Skeletal muscle tissue (tissue), 4 donors: ENCODE measurements around the gene SEMA5A. TPM values are rescaled to one million over a fixed set of nuclear protein-coding genes. Genes with fewer than 3 reads are reported as not detected.

ENCODE experiments used
- H3K27ac ChIP-seq: one replicate; pipeline ENCODE4 v1.7.0; 2013; ENCODE audit warnings: mild to moderate bottlenecking, low read depth, low read length, inconsistent platforms
- H3K27me3 ChIP-seq, 3 donors: one replicate each; pipeline ENCODE4 v1.7.0; 2013; ENCODE audit warnings: low read length in 3 of 3; ENCODE audit not compliant: control insufficient read depth in 3 of 3, insufficient read depth in 3 of 3
- H3K36me3 ChIP-seq, 3 donors: one replicate each; pipeline ENCODE4 v1.7.0; 2013; ENCODE audit warnings: low read length in 3 of 3; ENCODE audit not compliant: control insufficient read depth in 3 of 3, insufficient read depth in 3 of 3
- H3K4me1 ChIP-seq, 3 donors: one replicate each; pipeline ENCODE4 v1.7.0; 2013; ENCODE audit warnings: low read length in 3 of 3, mild to moderate bottlenecking in 3 of 3; ENCODE audit not compliant: control insufficient read depth in 3 of 3, insufficient read depth in 3 of 3
- H3K4me3 ChIP-seq, 3 donors: one replicate each; pipeline ENCODE4 v1.7.0; 2013; ENCODE audit warnings: low read length in 3 of 3
- H3K9ac ChIP-seq, 3 donors: one replicate each; pipeline ENCODE4 v1.7.0; 2013; ENCODE audit warnings: low read length in 3 of 3, mild to moderate bottlenecking in 3 of 3, moderate library complexity in 2 of 3, low read depth in 1 of 3
- H3K9me3 ChIP-seq, 3 donors: one replicate each; pipeline ENCODE4 v1.7.0; 2013; ENCODE audit warnings: low read length in 3 of 3; ENCODE audit not compliant: control insufficient read depth in 3 of 3
- total RNA-seq: library from RNA; depleted of rRNA; stranded (reverse); fragments of >200 nt; gene quantifications from one replicate; pipeline ENCODE4 v1.2.3, GENCODE V29; 2014
- donor health status: Osteomylitis.

SEMA5A gene
- total RNA-seq, 1 donor from 2014 or later = 25.1 TPM

DNA sequence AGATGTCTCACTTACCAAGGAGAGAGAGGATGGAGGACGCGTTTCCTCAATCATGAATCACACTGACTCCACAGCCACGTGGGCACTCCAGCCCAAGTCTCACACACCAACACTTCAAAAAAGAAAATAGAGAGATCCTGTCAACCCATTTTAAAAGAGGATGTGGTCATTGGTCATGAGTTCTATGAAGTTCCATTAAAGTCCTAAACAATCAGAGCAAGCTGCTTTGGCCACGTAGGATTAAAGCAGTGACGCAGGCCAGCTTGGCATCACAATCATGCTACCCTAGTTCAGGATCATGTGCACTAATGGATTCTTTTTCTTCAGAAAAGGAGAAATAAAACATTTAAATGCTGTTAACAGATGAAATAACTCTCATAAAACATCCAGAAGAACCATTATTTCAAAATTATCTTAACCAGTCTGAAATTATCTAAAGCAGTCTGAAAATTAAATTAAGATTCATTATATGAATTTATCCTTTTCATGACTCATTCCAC is 108.1 kb downstream of the SEMA5A start:
- H3K27me3 ChIP-seq = no peaks in the 10 kb centered on the region
- no peak overlapping the region for H3K27ac ChIP-seq
- no peak overlapping the region for H3K4me3 ChIP-seq
- H3K36me3 ChIP-seq = no peaks in the 10 kb centered on the region
- no peaks in the 10 kb centered on the region for H3K4me1 ChIP-seq
- no peak overlapping the region for H3K9ac ChIP-seq
- no peaks in the 10 kb centered on the region for H3K9me3 ChIP-seq

DNA sequence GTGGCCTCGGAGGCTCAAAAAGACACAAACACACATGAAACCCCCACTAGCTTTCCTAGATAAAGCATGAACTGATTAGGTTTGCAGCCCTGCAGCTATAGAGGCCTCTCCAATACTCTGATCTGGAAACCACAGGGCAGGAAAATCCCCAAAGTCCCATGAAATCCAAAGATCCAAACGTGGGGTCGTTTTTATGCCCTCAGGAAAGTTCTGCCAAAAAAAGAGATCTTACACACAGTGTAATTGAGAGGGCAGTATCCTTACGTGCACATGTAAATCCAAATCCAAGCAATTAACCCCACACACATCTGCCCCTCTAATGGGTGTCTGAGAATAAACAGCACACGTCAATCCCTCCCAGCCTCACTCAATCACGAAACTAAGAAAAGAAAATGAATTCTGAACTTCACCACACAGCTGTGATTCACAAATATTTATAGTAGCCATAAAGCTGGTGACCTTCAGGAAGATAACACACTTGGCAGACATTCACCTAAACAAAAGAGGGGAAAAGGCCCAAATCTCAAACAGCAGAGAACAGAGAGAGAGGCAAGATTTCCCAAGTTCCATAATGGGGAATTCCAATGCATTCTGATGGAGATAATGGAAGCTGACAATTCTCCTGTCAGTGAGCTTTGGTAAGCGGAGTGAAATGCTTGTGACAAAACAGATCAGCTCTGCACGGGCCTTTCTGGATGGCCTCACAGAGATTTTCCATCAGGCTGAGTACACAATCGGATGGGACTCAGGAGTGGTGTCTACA is 114.2 kb downstream of the SEMA5A start:
- Histone ChIP-seq H3K27me3 (no peaks in the 10 kb centered on the region), H3K27ac (peak overlapping the region; percentile 14), H3K9ac (no peak overlapping the region), H3K36me3 (no peaks in the 10 kb centered on the region), H3K9me3 (no peaks in the 10 kb centered on the region), H3K4me1 (no peaks in the 10 kb centered on the region), H3K4me3 (no peak overlapping the region)

DNA sequence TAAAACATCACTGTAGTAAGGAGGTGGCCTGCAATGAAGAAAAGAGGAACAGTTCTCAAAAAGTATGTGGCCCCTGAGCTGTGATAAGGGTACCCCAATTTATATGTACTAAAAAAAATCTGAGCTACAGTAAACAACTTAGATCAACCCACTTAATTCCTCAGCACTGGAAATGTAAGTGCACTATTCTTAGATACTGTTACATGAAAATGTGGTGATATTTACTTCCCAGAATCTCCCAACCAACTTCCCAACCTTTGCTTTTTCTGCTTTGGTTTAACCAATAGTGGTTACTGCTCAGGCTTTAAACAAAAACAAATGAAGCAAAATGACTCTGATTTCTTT is 114.8 kb downstream of the SEMA5A start:
- Histone ChIP-seq H3K9me3 (no peaks in the 10 kb centered on the region), H3K36me3 (no peaks in the 10 kb centered on the region), H3K27me3 (no peaks in the 10 kb centered on the region), H3K4me3 (no peak overlapping the region), H3K9ac (no peak overlapping the region), H3K4me1 (no peaks in the 10 kb centered on the region), H3K27ac (peak overlapping the region; percentile 14)

DNA sequence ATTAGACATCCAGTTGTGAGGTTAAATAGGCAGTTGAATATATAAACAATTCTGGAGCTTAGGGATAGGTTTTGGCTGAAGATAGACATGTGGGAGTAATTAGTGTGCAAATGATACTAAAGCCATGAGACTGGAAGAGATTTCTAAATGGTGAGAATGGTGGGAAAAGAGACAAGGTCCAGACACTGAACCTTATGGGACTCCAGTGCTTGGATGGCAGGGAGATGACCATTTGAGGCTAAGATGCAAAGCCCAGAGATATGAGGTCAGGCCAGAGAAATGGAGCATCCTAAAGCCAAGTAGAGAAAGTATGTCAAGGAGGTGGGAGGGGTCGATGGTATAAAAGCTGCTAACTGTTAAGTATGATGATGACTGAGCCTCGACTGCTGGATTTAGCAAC is 115.6 kb downstream of the SEMA5A start:
- H3K4me3 ChIP-seq = no peak overlapping the region
- H3K27me3 ChIP-seq = no peaks in the 10 kb centered on the region
- H3K9ac ChIP-seq = no peak overlapping the region
- no peak overlapping the region for H3K27ac ChIP-seq
- H3K9me3 ChIP-seq = no peaks in the 10 kb centered on the region
- no peaks in the 10 kb centered on the region for H3K4me1 ChIP-seq
- no peaks in the 10 kb centered on the region for H3K36me3 ChIP-seq

DNA sequence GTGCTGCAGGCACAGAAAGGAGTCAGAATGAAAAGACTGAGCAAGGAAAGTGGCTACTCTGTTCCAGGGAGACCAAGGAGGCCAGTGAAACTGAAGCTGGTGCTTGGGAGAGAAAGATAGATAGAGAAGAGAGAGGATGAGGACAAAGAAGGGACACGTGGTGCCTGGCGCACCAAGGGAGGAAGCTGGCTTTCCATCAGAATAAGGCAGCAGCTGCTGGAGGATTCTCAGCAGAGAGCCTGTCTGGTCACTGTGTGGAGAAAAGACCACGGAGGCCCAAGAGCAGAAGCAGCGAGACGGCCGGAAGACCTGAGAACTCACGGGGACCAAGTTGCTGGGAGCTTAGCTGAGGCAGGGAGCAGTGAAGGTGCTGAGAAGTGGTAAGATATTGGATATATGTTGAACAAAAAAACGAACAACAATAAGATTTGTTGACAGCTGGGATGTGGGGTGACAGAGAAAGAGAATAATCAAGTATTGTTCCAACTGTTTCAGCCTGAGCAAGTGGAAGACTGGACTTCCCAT is 116.1 kb downstream of the SEMA5A start:
- no peak overlapping the region for H3K4me3 ChIP-seq
- H3K9me3 ChIP-seq = no peaks in the 10 kb centered on the region
- no peak overlapping the region for H3K27ac ChIP-seq
- H3K9ac ChIP-seq = no peak overlapping the region
- no peaks in the 10 kb centered on the region for H3K4me1 ChIP-seq
- no peaks in the 10 kb centered on the region for H3K36me3 ChIP-seq
- no peaks in the 10 kb centered on the region for H3K27me3 ChIP-seq

DNA sequence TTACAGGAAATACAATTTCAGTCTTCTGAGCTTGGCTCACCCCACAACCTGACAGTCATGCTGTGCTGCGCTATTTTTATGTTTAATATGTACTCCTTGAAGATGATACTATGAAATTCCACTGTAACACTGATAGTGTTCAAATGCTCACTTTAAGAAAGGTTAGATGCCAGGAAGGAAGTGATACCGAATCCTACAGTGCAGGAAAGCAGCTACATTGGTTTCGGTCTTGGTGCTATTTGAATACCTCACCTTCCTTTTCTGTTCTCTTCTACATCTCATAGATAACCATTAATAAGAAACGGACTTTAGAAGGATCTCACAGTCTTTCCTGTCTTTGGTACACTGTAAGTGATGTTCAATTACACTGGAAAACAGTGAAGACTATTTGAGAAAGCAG is 117.6 kb downstream of the SEMA5A start:
- Histone ChIP-seq H3K9me3 (no peaks in the 10 kb centered on the region), H3K27ac (no peak overlapping the region), H3K36me3 (no peaks in the 10 kb centered on the region), H3K9ac (no peak overlapping the region), H3K27me3 (no peaks in the 10 kb centered on the region), H3K4me1 (no peaks in the 10 kb centered on the region), H3K4me3 (no peak overlapping the region)

DNA sequence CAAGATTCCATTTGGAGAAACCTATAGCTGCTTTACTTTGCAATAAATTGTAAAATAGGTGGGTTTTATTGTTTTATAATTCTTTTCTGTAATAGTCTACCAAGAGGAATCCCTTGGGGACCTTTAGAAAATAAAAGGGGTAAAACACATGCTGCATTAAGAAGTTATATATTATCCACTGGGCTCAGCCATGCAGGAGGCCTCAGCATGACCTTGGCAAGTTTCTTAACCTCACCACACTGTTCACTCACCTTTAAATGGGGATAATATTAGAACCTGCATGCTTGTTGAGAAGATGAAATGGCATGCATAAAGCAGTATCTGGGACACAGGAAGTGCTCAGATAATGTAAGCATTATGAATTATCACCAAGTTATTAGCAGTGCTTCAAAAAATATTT is 120.2 kb downstream of the SEMA5A start:
- H3K27ac ChIP-seq = no peak overlapping the region
- no peak overlapping the region for H3K4me3 ChIP-seq
- no peaks in the 10 kb centered on the region for H3K27me3 ChIP-seq
- no peaks in the 10 kb centered on the region for H3K36me3 ChIP-seq
- no peaks in the 10 kb centered on the region for H3K4me1 ChIP-seq
- no peak overlapping the region for H3K9ac ChIP-seq
- H3K9me3 ChIP-seq = no peaks in the 10 kb centered on the region

DNA sequence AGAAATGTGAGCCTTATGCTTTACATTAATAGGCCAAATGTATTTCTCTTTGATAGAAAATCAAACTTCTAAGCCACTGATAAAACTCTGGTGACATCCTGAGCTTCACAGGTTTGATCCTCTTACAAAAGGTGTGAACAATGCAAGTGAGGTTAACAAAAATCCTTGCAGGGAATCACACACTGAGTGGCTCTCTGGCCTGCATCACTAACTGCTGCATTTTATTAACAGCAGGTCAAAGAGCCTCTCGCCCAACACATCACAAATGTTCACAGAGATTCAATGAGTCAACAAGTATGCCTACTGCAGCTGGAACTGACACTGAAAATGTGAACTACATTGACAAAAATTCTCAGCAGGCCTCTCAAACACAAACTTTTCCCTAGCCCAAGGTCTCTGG is 122.3 kb downstream of the SEMA5A start:
- H3K4me3 ChIP-seq = no peak overlapping the region
- no peaks in the 10 kb centered on the region for H3K9me3 ChIP-seq
- no peak overlapping the region for H3K27ac ChIP-seq
- H3K36me3 ChIP-seq = no peaks in the 10 kb centered on the region
- H3K9ac ChIP-seq = no peak overlapping the region
- no peaks in the 10 kb centered on the region for H3K27me3 ChIP-seq
- H3K4me1 ChIP-seq = no peaks in the 10 kb centered on the region

DNA sequence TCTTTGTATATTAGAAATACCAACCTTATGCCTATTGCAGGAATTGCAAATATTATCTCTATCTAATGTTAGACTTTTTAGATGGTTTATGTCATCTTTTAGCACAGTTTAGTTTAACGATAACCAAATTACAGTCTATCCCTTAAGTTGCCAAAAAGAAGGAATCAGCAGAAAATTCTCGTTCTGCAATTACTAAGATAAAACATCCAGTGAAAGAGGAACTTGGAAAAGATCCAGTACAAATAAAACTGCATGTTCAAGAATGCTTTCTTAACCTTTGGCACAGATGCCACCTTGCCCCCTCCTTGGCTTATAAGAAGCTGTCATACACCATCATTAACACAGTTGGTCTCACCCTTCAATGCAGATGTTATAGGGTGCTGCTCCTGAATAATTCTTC is 124.0 kb downstream of the SEMA5A start:
- H3K36me3 ChIP-seq = no peaks in the 10 kb centered on the region
- no peak overlapping the region for H3K4me3 ChIP-seq
- no peaks in the 10 kb centered on the region for H3K27me3 ChIP-seq
- H3K4me1 ChIP-seq = no peaks in the 10 kb centered on the region
- H3K9me3 ChIP-seq = no peaks in the 10 kb centered on the region
- no peak overlapping the region for H3K9ac ChIP-seq
- no peak overlapping the region for H3K27ac ChIP-seq

DNA sequence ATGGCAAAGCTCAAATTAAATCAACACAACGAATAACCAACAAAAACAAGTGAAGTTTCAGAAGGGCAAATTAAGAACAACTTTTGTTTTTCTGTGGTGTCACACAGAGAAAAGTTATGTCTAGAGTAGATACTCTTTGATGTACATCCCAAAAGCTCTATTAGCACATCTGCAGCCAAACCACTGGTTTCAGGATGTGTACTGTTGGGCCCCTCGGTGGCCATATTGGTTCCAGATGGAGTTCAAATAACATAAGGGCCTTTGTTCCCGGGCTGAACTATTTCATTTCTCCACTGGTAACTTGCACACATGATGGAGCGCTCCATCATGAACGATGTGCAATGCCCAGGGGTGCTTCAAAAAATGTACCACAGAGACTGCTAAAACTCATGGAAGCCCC is 126.1 kb downstream of the SEMA5A start:
- no peaks in the 10 kb centered on the region for H3K4me1 ChIP-seq
- no peaks in the 10 kb centered on the region for H3K27me3 ChIP-seq
- H3K36me3 ChIP-seq = no peaks in the 10 kb centered on the region
- H3K27ac ChIP-seq = no peak overlapping the region
- no peak overlapping the region for H3K4me3 ChIP-seq
- no peak overlapping the region for H3K9ac ChIP-seq
- H3K9me3 ChIP-seq = no peaks in the 10 kb centered on the region
